ENCODE measurements around the gene LNX1. TPM values are rescaled to one million over a fixed set of nuclear protein-coding genes. Genes with fewer than 3 reads are reported as not detected.

Gene LNX1
- total RNA-seq, 2 experiments from 2014 or later: not detected

GRCh38 chr4:53545273-53545672, 46.0 kb downstream of the LNX1 start:
- Histone ChIP-seq H3K4me2 (ENCODE audit: low read length) (no peak overlapping the region), H3K4me1 (ENCODE audit: insufficient read depth, low read length, poor library complexity, severe bottlenecking) (no peaks in the 10 kb centered on the region), H4K20me1 (ENCODE audit: insufficient read depth, low read length) (no peaks in the 10 kb centered on the region), H3K79me2 (ENCODE audit: insufficient read depth, low read depth, low read length) (no peaks in the 10 kb centered on the region), H3K36me3 (ENCODE audit: insufficient read depth, low read length) (no peaks in the 10 kb centered on the region), H2AFZ (ENCODE audit: low read length) (no peak overlapping the region), H3K9me2 (ENCODE audit: insufficient read depth, low read length) (no peaks in the 10 kb centered on the region), H3K4me3 (ENCODE audit: low read depth, low read length, poor library complexity, severe bottlenecking) (no peak overlapping the region), H3K9me3 (ENCODE audit: low read length) (no peaks in the 10 kb centered on the region), H3K27ac (ENCODE audit: low read depth, low read length, poor library complexity, severe bottlenecking) (no peak overlapping the region)
- DNase-seq (ENCODE audit: low spot score): no peak
- TF ChIP-seq CTCF (conservative IDR thresholded peaks at IDR 0.05; ENCODE audit: low read length): no peak
- TF ChIP-seq EZH2phosphoT487 (IDR thresholded peaks at IDR 0.05; ENCODE audit: borderline replicate concordance, low read depth, low read length): no peak
- ChIA-PET POLR2A (interaction anchor here (0.5 to 0.6 kb wide), 2 partner anchors 37 to 492 kb away, joined by 3 to 6 read pairs; no protein-coding TSS in a partner anchor), CTCF (ENCODE audit: unreplicated experiment) (no interaction called here)
- no TSS peak for BruUV-seq (replicated peaks)
- intact Hi-C loops (cut with micrococcal nuclease; ENCODE audit: unreplicated experiment): no loop called here

- BruUV-seq (replicated peaks): no TSS peak
- ChIA-PET POLR2A (no interaction called here), CTCF (ENCODE audit: unreplicated experiment) (no interaction called here)
- H2AFZ ChIP-seq (ENCODE audit: low read length): no peak overlapping the region
- no peak overlapping the region for H3K27ac ChIP-seq (ENCODE audit: low read depth, low read length, poor library complexity, severe bottlenecking)
- H3K79me2 ChIP-seq (ENCODE audit: insufficient read depth, low read depth, low read length): no peaks in the 10 kb centered on the region
- H3K36me3 ChIP-seq (ENCODE audit: insufficient read depth, low read length): no peaks in the 10 kb centered on the region
- intact Hi-C loops (cut with micrococcal nuclease; ENCODE audit: unreplicated experiment): no loop called here
- no peak overlapping the region for H3K4me3 ChIP-seq (ENCODE audit: low read depth, low read length, poor library complexity, severe bottlenecking)
- DNase-seq (ENCODE audit: low spot score): no peak
- no peak overlapping the region for H3K4me2 ChIP-seq (ENCODE audit: low read length)
- no peaks in the 10 kb centered on the region for H3K4me1 ChIP-seq (ENCODE audit: insufficient read depth, low read length, poor library complexity, severe bottlenecking)
- H4K20me1 ChIP-seq (ENCODE audit: insufficient read depth, low read length): no peaks in the 10 kb centered on the region
- H3K9me3 ChIP-seq (ENCODE audit: low read length): no peaks in the 10 kb centered on the region
- TF ChIP-seq CTCF (conservative IDR thresholded peaks at IDR 0.05; ENCODE audit: low read length) (no peak), EZH2phosphoT487 (IDR thresholded peaks at IDR 0.05; ENCODE audit: borderline replicate concordance, low read depth, low read length) (no peak)
- no peaks in the 10 kb centered on the region for H3K9me2 ChIP-seq (ENCODE audit: insufficient read depth, low read length)
These were observed 47.7 kb downstream of the LNX1 start for GRCh38 chr4:53543561-53543960.

GRCh38 chr4:53541577-53542206, 49.6 kb downstream of the LNX1 start:
- no peaks in the 10 kb centered on the region for H3K36me3 ChIP-seq (ENCODE audit: insufficient read depth, low read length)
- H2AFZ ChIP-seq (ENCODE audit: low read length): no peak overlapping the region
- no peak for TF ChIP-seq EZH2phosphoT487 (IDR thresholded peaks at IDR 0.05; ENCODE audit: borderline replicate concordance, low read depth, low read length)
- no peak for TF ChIP-seq CTCF (conservative IDR thresholded peaks at IDR 0.05; ENCODE audit: low read length)
- H3K27ac ChIP-seq (ENCODE audit: low read depth, low read length, poor library complexity, severe bottlenecking): no peak overlapping the region
- ChIA-PET CTCF (ENCODE audit: unreplicated experiment) (no interaction called here), POLR2A (interaction anchor here (0.9 to 1.5 kb wide), 2 partner anchors 9 to 17 kb away, joined by 3 to 5 read pairs; no protein-coding TSS in a partner anchor)
- no peak overlapping the region for H3K4me2 ChIP-seq (ENCODE audit: low read length)
- H3K4me3 ChIP-seq (ENCODE audit: low read depth, low read length, poor library complexity, severe bottlenecking): no peak overlapping the region
- H3K9me2 ChIP-seq (ENCODE audit: insufficient read depth, low read length): no peaks in the 10 kb centered on the region
- intact Hi-C loops (cut with micrococcal nuclease; ENCODE audit: unreplicated experiment): no loop called here
- no peaks in the 10 kb centered on the region for H3K9me3 ChIP-seq (ENCODE audit: low read length)
- H3K4me1 ChIP-seq (ENCODE audit: insufficient read depth, low read length, poor library complexity, severe bottlenecking): no peaks in the 10 kb centered on the region
- BruUV-seq (replicated peaks): no TSS peak
- DNase-seq (ENCODE audit: low spot score): no peak
- no peaks in the 10 kb centered on the region for H3K79me2 ChIP-seq (ENCODE audit: insufficient read depth, low read depth, low read length)
- H4K20me1 ChIP-seq (ENCODE audit: insufficient read depth, low read length): no peaks in the 10 kb centered on the region

Measured in OCI-LY7 (cell line).